ENCODE measurements around the gene LEMD3.
"Not testable (repeated sequence)": the region's sequence is repeated elsewhere in the genome, so short reads cannot be mapped to it uniquely, and the experiment has no call there.

The LEMD3 gene

GRCh38 chr12:65279369-65280112, 110.2 kb downstream of the LEMD3 start:
- DNase-seq (ENCODE audit: low spot score): no peak

GRCh38 chr12:65280306-65280705, 110.9 kb downstream of the LEMD3 start:
- no peak for DNase-seq (ENCODE audit: low spot score)

- no peak for DNase-seq (ENCODE audit: low spot score)
Measured at GRCh38 chr12:65282840-65283239, 113.5 kb downstream of the LEMD3 start.

GRCh38 chr12:65285532-65285931, 116.1 kb downstream of the LEMD3 start:
- not testable (repeated sequence) for DNase-seq (ENCODE audit: low spot score)

GRCh38 chr12:65287426-65287825, 118.0 kb downstream of the LEMD3 start:
- DNase-seq (ENCODE audit: low spot score): no peak

GRCh38 chr12:65292241-65292640, 122.9 kb downstream of the LEMD3 start:
- DNase-seq (ENCODE audit: low spot score): no peak

GRCh38 chr12:65293735-65294134, 124.4 kb downstream of the LEMD3 start:
- no peak for DNase-seq (ENCODE audit: low spot score)

- no peak for DNase-seq (ENCODE audit: low spot score)
Measured at GRCh38 chr12:65294641-65295262, 125.4 kb downstream of the LEMD3 start.

GRCh38 chr12:65296508-65297265, 127.3 kb downstream of the LEMD3 start:
- DNase-seq (ENCODE audit: low spot score): no peak
